ENCODE data around the gene MBNL1.

- TF ChIP-seq, protein P1, sequence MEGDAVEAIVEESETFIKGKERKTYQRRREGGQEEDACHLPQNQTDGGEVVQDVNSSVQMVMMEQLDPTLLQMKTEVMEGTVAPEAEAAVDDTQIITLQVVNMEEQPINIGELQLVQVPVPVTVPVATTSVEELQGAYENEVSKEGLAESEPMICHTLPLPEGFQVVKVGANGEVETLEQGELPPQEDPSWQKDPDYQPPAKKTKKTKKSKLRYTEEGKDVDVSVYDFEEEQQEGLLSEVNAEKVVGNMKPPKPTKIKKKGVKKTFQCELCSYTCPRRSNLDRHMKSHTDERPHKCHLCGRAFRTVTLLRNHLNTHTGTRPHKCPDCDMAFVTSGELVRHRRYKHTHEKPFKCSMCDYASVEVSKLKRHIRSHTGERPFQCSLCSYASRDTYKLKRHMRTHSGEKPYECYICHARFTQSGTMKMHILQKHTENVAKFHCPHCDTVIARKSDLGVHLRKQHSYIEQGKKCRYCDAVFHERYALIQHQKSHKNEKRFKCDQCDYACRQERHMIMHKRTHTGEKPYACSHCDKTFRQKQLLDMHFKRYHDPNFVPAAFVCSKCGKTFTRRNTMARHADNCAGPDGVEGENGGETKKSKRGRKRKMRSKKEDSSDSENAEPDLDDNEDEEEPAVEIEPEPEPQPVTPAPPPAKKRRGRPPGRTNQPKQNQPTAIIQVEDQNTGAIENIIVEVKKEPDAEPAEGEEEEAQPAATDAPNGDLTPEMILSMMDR (IDR thresholded peaks at IDR 0.05; ENCODE audit: low read depth, low read length, poor library complexity, severe bottlenecking) = no peak
- no peak for TF ChIP-seq EZH2phosphoT487 (IDR thresholded peaks at IDR 0.05; ENCODE audit: borderline replicate concordance, low read length)
Measured at GRCh38 chr3:152319256-152319655, 50.5 kb downstream of the MBNL1 start.
